ENCODE results near the gene KATNBL1. TPM values are rescaled to one million over a fixed set of nuclear protein-coding genes. Genes with fewer than 3 reads are reported as not detected.

KATNBL1 gene
- total and polyA plus RNA-seq, 8 donors, result 19.4 to 105 (median 54.8) TPM

GRCh38 chr15:34214135-34214534 lies 4.2 kb upstream of the KATNBL1 start:
- Histone ChIP-seq H3K4me3 (no peak overlapping the region), H3K4me1 (peaks cover 0 to 5% (median 2%) of the 10 kb centered on the region in 4 donors), H3K9me3 (no peaks in the 10 kb centered on the region), H3K27ac (no peak overlapping the region), H3K27me3 (no peaks in the 10 kb centered on the region), H3K36me3 (no peaks in the 10 kb centered on the region)
- DNase-seq, result no peak
- intact Hi-C loops (cut with DNase I; ENCODE audit: low total_unique reads), result loop anchor here (5.0 kb wide), 1 partner anchor 112 kb away; the partner anchor contains the start of genes EMC7 and PGBD4
- WGBS, 5 donors, result 54 to 59% (median 56%) methylated on average over 3 of the region's 3 CpGs
- TF ChIP-seq CTCF (IDR thresholded peaks at IDR 0.05) (no peak), EP300 (IDR thresholded peaks at IDR 0.05) (no peak), POLR2AphosphoS5 (IDR thresholded peaks at IDR 0.05) (no peak), POLR2A (IDR thresholded peaks at IDR 0.05) (no peak)

- Histone ChIP-seq H3K27me3 (no peaks in the 10 kb centered on the region), H3K4me1 (peaks cover 4 to 10% (median 7%) of the 10 kb centered on the region in 4 donors), H3K4me3 (no peak overlapping the region), H3K9me3 (no peaks in the 10 kb centered on the region), H3K27ac (no peak overlapping the region), H3K36me3 (no peaks in the 10 kb centered on the region)
- 20 to 33% (median 32%) methylated on average over 4 of the region's 4 CpGs for WGBS, 5 donors
- no peak for DNase-seq
- TF ChIP-seq POLR2A (IDR thresholded peaks at IDR 0.05), result no peak
- TF ChIP-seq POLR2AphosphoS5 (IDR thresholded peaks at IDR 0.05), result no peak
- TF ChIP-seq EP300 (IDR thresholded peaks at IDR 0.05), result no peak
- TF ChIP-seq CTCF (IDR thresholded peaks at IDR 0.05), result no peak
- intact Hi-C loops (cut with DNase I; ENCODE audit: low total_unique reads), result loop anchor here (5.0 kb wide), 1 partner anchor 111 kb away; the partner anchor contains the start of genes EMC7 and PGBD4
Measured at GRCh38 chr15:34213690-34214089, 3.8 kb upstream of the KATNBL1 start.

- Histone ChIP-seq H3K4me3 (no peak overlapping the region), H3K27me3 (no peaks in the 10 kb centered on the region), H3K9me3 (no peaks in the 10 kb centered on the region), H3K27ac (no peak overlapping the region), H3K36me3 (peaks cover 0 to 16% (median 5%) of the 10 kb centered on the region in 4 donors), H3K4me1 (peaks cover 6 to 24% (median 15%) of the 10 kb centered on the region in 4 donors)
- intact Hi-C loops (cut with DNase I; ENCODE audit: low total_unique reads), result no loop called here
- 84 to 92% (median 90%) methylated on average over 4 of the region's 4 CpGs for WGBS, 5 donors
- TF ChIP-seq EP300 (IDR thresholded peaks at IDR 0.05) (no peak), POLR2A (IDR thresholded peaks at IDR 0.05) (no peak), POLR2AphosphoS5 (IDR thresholded peaks at IDR 0.05) (no peak), CTCF (IDR thresholded peaks at IDR 0.05) (no peak)
- no peak for DNase-seq
Measured at GRCh38 chr15:34206011-34206410, 3.9 kb downstream of the KATNBL1 start.

- peaks cover 4 to 18% (median 11%) of the 10 kb centered on the region in 4 donors for H3K4me1 ChIP-seq
- intact Hi-C loops (cut with DNase I; ENCODE audit: low total_unique reads), result no loop called here
- WGBS, 5 donors, result 89 to 100% (median 94%) methylated on average over 1 of the region's 1 CpG
Measured at GRCh38 chr15:34203936-34204335, 6.0 kb downstream of the KATNBL1 start.

More at GRCh38 chr15:34203936-34204335, 6.0 kb downstream of the KATNBL1 start:
- H3K27me3 ChIP-seq, result no peaks in the 10 kb centered on the region
- H3K4me3 ChIP-seq, result no peak overlapping the region
- H3K27ac ChIP-seq, result no peak overlapping the region
- H3K36me3 ChIP-seq, result peaks cover 0 to 24% (median 11%) of the 10 kb centered on the region in 4 donors
- no peak for DNase-seq
- no peak for TF ChIP-seq POLR2A (IDR thresholded peaks at IDR 0.05)
- TF ChIP-seq POLR2AphosphoS5 (IDR thresholded peaks at IDR 0.05), result no peak
- TF ChIP-seq CTCF (IDR thresholded peaks at IDR 0.05), result no peak
- TF ChIP-seq EP300 (IDR thresholded peaks at IDR 0.05), result no peak
- no peaks in the 10 kb centered on the region for H3K9me3 ChIP-seq

Measured in stomach (tissue), 9 donors.